Hindlimb muscle (tissue), 1 donor: ENCODE results near the gene SCUBE1. TPM values are rescaled to one million over a fixed set of nuclear protein-coding genes. Genes with fewer than 3 reads are reported as not detected.
A peak's percentile ranks its signal among the peaks of the same experiment; 100 is the strongest.

Experiments used
- DNase-seq: peaks from one replicate; pipeline ENCODE4 v3.0.0-alpha.2; 2013
- polyA plus RNA-seq: library from polyadenylated mRNA; unstranded; fragments of 120-200 nt; gene quantifications from one replicate; pipeline ENCODE4 v1.2.1, GENCODE V29; 2013; ENCODE audit not compliant: insufficient read length

Gene SCUBE1
- polyA plus RNA-seq, 1 donor = 0.10 TPM

DNA sequence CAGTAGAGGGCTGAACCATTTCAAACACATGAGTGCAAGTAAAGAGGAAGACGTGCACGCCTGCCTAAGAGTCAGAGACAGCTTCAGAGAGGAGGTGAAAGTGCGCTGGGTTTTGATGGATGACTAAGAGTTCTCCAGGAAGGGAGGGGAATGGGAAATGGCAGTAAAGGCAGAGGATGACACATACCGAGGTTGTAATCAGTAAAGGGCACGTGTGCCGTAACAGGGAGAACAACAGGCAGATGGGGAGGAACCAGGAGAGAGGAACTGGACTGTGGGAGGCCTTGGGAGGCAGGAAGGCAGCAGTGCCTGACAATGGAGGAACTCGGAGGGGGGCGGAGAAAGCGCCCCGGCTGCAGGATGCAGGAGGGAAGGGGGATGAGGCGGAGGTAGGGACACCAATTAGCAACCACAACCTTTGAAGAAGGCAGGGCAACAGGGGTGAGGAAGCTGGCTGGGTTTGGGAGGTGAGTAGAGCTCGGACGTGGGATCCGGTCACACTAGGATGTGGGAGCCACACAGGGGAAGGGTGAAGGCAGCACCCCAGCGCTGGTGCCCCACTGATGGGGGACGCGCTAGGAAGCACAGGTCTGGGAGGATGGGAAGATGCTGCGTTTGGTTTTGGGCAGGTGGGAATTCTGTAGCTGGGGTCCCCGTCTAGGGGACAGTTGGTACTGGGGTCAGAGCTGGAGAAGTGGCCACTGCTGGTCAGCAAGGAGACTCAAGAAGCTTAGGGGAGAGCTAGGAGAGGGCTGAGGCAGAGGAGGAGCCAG is 67.4 kb downstream of the SCUBE1 start:
- DNase-seq = no peak

DNA sequence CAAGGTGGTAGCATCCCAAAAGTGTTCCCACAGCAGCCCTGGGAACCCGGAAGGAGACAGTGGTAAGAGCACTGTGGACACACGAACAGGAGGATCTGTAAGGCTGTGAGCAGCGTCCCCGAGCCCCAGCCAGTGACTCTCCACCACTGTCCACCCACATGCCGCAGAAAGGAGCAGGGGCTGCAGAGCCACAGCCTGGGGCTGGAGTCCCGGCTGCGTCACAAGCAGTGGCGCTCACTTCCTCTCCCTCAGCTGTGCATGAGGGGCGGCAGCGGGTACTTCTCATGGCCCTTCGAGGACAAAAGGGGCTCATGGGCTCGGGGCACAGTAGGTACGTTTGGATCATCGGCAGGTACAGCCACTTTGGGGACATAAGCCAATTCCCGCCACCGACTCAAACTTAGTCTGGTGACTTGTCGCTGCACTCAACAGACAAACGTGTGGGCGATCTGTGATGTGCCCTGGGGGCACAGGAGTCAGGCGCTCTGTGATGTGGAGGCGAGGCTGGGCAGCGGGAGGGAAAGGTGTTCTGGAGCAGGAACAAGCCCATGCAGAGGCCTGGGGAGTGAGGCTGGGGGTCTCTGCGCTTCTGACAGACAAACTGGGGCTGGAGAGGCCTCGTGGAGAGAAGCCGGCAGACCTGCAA is 68.5 kb downstream of the SCUBE1 start:
- no peak for DNase-seq

DNA sequence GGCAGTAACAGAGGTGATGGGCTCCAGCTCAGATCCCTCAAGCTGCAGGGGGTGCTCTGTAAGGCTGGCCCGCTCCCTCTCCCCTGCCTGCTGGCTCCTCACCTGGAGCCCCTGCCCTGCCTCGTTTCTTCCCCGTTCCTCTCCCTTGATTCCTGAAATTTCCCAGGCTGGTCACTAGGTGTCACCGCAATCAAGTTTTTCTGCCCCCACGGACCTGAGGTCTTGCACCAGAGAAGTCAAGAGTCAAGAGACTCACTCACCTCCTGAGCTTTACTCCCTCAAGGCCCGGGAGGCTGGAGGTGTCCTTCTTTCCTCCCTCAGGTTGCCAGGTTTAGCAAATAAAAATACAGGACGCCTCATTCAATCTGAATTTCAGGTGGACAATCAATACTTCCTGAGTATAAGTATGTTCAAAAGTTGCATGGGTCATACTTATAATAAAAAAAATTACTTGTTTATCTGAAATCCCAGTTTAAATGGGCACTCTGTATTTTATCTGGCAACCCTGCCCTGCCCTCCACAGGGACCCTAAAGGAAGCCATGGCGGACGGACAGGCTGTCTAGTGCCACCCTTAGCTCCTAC is 69.2 kb downstream of the SCUBE1 start:
- DNase-seq = peak; percentile 62

DNA sequence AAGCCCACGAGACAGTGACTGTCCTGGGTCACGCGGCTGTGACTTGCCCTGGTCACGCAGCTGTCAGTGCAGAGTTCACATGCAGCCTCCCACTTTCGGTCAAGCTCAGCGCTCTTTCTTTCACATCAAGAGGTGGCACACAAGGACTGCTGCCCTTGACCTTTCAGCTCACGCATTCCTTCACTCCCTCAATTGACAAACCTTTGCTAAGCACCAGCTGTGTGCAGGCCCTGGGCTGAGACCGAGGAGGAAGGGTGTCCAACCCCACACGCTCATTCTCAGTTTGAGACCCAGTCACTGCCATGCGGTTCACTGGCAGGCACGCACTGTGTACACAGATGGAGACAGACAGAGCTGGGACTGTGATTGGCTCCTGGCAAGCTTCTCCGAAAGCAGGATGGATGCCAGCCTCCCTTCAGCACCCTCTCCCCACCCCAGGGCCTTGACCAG is 70.3 kb downstream of the SCUBE1 start:
- no peak for DNase-seq

DNA sequence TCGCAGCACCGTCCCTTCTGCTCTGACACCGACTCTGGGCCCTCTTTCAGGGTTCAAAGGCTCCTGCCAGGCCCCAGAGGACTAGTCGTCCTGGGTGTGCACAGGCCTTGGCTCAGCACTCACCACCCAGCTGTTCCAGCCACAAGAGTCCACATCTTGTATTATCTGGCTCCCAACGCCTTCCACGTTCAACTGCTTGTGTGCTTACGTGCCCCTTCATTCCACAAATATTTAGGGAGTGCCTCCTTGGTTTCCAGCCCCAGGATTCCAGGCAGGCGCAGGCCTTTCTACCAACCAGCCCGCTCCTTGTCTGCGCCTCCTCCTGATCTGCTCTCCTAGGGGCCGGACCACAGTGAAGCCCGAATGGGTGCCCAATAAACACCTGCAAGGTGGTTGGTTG is 70.9 kb downstream of the SCUBE1 start:
- no peak for DNase-seq

DNA sequence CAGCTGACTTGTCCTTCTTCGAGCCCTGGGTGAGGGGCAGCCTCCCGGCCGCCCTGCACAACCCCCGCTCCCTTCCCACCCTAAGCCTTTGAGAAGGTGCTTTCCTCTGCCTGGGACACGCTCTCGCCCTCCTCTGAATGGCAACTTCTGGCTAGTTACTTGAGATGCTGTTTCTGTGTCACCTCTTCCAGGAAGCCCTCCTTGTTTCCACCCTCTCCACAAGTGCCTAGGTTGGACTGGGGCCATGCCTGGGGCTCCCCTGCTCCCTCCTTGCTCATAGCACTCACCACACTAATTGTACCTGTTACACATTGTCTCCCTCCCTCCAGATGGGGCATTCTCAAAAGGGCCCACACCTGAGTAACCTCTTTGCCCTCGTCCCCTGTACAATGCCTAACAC is 72.2 kb downstream of the SCUBE1 start:
- DNase-seq = no peak

DNA sequence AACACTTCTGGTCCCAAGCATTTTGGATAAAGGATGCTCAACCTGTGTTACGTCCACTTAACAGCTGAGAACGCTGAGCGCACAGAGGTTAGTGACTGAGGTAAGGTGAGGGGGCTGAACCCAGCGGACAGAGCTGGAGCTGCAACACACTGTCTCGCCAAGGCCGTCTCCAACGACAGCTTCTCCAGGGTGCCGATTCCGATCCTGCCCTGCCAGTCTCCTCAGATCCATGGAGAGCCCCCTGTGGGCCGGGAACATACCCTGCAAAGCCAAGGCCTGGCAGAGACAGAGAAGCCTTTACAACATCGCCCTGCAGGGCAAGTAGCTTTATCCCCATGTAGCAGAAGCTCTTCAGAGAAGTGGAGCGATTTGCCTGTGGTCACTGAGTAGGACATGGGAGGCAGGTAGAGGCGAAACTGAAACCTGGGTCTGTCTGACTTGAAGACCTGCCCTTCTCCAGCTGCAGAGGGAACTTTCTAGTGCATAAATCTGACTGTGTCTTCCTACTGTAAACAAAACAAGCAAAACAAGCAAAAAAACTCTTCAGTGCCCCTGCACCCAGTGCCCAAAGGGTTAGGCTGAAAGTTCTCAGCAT is 72.8 kb downstream of the SCUBE1 start:
- DNase-seq = no peak

DNA sequence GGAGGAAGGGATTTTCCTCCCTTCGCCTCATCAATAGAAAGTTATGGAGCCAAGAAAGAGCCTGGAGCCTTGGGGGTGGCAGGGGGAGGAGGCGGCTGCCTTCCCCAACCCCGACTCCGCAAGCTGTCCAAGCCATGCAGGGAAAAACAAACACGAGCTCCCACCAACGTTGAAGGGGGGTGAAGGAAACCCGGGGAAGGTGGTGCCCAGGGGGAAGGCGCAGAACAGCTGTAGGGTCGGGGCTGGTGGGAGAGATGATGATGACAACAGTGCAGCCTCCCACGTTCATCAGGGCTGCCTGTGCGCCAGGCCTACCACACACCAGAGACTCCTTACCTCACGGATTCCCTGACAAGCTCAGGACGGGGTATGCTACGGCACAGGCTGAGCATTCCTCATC is 73.5 kb downstream of the SCUBE1 start:
- no peak for DNase-seq

DNA sequence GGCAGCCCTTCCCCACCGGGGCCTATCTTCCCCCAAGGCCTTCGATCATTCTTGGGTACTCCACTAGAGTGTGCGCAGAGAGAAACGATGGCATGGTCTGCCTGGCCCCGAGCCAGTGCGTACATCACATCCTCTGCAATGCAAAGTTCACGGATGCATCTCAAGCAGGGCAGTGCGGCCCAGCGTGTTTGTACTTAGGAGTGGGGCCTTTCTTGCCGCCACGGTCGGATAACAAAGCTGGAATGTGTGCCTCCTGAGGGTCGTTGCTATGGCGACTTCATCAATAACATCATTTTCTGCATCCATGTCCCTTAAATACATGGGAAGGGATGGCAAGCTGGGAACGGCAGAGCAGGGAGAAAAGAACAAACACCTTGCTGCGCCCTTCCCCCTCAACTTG is 73.9 kb downstream of the SCUBE1 start:
- DNase-seq = no peak

DNA sequence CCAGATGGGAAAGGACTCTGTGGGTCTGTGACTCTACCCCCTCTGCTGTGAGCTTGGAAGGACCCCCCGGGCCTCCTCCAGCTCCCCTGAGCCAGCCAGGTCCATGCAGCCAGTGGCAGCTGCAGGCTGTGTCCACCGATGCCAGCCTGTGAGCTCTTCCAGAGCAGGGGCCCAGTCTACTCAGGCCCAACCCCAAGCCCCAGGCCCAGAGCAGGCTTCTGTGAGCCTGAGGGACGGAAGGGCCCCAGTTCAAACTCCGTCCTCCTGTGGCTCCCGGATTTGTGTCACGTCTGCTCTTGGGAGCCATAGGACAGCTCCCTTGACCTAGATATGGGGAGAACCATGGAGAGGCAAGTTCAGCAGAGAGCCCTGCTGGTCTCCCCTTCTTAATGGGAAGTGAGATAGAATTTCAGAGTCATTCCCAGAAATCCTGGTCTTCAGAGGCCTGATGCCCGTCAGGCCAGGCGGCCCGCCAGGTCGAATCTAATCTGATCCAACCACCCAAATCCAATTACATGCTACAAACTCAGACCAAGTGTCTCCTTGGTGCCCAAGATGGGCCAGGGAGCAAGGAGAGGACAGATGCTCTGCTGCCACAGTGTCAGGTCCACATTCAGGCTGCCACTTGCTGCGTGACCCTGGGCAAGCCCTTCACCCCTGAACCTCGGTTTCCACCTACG is 75.1 kb downstream of the SCUBE1 start:
- DNase-seq = no peak

DNA sequence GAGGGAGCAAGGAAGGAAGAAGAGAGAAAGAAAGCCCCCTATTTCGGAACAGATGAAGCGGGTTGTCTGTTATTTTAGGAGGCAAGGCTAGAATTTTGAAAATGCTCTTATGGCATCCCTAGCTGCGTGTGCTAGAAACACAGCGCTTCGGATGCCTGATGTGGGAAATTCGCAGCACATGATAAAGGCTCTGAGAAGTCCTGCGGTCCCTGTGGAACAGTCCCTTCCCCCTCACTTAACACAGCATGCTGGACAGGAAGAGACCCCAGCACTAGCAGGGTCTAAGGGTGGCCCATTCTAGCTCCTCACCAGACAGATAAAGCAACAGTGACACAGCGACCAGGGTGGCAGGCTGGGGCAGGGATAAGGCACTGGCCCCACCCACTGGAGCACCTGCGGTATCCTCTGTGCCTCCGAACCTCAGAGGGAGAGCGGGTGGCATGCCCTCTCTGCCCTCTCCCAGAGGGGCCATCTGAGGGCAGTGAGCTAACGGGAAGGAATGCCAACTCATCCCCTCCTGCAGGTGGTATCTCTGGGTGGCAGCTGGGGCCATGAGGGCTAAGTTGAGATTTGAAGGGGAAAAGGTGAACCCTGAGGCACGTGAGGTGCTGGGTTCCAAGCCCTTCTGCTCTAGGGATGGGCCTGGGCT is 75.7 kb downstream of the SCUBE1 start:
- no peak for DNase-seq

DNA sequence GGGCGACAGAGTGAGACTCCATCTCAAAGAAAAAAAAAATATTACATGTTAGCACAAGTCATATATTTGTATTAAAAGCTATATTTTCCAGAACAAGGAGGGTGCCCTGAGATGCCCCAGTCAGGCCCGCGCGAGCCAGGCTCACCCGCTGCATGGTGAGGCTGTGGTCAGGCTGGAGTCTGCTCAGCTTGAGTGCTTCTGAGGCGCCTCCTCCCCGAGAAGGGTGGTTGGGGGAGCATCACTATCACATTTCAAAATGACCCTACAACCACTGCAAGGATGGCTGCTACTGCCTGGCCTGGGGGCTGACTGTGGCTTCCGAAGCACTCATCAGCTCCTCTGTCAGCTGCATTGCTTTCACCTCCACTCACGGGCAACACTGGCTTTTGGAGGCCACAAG is 77.1 kb downstream of the SCUBE1 start:
- DNase-seq = no peak

DNA sequence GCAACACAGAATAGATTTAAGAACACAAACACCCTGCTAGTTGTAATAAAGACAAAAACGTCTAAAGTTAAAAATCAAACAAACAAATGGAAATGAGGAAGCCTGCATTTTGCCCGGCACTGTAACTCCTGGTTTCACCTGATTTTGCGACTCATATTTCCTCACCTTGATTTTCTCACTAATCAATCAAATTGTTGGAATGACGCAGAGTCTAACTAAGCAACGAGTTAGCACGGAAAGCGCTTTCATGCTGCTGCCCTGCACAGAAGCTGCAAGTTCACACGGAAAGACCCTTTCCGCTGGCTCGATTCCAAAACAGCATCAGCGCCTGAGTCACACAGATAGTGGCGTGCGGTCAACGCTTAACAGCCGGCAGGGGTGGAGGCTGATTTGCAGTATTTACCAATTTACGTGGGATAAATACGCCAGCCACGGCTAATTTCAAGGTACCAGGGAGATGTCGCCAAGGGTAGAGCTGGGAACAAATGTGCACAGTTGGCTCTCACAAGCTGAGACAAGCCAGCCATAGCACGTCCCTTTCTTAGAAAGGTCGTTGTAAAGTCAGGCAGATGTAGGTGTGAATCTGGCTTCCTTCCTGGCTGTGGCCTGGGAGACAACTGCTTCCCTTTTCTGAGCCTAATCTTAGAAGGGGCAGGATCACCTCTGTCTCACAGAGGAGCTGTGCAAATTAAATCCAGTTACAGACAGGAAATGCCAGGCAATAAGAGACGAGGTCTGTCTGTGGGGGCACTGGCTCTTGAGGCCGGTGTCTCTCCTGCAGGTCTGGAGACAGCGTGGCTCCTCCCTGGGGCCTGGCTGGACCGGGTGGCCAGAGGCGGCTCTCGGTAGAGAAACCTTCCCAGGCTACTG is 79.3 kb downstream of the SCUBE1 start:
- peak; percentile 56 for DNase-seq

DNA sequence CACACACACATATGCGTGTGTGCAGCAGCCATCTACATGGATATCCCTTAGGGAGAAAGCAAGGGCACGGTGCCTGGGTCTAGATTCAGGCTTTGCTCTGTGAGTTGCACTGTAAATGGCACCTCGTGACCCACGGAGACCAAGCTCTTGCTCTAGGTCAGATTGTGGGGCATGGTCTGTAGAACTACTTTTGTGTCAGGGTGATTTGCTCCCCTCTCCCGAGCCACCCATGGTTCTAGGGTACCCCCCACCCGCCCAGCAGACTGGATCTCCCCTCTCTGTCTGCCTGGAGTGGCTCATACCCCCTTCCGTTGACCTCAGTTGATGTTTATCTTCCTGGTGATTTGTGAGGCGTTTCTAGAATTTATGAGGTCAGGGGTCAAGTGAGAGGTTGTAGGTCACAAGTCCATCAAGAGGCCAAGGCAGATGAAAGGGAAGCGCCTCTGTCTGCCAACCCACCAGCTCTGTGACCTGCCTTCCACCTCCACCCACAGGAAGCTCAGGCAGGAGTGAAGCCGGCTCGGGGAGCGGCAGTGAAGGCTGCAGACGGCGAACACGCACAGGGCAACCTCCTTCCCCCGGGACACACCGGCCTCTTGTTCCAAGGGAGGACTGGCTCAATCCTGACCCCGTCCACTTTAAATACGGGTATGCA is 80.1 kb downstream of the SCUBE1 start:
- no peak for DNase-seq

DNA sequence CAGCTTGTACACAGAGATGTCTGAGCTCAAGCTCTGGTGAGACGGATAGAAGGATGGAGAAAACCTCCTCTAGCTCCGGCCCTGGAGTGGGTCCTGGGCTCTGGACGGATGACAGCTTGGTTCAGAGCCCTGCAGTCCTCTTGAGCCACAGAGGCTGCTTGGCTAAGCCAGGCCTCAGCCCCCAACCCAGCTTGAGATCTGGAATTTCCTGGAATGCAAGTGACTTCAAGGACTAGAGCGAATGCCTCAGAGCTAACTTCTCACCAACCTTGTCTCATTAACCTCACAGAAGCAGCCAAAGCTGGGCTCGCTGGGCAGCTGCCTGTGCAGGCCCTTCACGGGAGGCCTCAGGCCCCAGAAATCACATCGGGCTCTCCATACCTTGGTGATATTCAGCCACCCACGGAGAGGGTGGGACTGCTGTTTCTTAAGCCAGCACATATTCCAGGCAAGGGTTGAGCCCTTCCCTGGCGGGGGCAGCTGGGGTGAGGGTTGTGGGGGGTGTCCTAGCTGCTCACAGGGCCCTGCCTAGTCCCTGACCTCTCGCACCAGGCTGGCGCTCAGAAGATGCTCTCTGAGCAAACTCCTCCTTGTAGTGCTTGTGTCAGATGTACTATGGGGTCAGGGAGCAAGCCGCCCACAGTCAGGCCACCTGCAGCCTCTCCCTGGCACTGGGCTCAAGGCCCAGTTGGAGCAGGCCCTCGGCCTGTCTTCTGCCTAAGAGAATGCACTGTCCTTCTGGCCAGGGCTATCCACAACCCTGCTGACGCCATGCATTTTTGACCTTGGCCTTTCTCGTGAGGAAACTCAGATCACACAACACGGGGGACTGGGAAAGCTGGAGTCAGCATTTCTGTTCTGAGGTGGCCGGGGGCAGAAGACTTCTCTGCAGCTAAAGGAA is 82.6 kb downstream of the SCUBE1 start:
- no peak for DNase-seq

DNA sequence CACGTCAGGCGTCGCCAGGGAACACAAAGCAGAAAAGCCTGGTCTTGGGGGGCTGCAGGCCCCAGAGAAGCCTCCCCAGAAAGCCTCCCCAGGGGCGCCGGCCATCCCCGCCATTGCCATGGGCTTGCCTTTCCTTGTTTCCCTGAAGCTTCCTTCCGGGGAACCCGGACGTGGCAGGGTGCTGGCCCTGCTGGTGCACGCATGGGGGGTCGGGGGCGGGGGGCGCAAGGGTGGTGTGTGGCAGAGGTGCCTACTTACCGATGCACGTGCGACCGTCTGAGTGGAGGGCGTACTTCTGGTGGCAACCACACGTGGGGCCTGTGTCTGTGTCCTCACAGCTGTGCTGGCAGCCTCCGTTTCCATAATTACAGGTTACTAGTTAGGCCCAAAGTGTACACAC is 85.2 kb downstream of the SCUBE1 start:
- no peak for DNase-seq

DNA sequence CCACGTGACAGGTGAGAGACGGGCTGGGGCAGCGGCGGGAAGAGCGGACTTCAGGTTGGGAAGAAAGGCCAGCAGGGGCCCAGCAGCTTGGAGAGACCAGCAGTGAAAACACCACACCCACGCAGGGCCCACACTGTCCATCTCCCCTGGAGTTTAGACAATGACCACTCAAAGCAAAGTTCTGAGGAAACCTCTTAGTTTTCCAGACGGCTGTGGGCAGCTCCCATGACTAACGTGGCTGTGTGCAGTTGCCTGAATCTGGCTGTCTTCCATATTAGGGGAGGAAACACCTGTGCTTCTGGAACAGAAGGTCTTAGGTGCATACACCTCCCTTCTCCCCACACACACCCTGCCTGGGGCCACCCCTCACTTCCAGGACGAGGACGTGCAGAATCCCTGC is 85.6 kb downstream of the SCUBE1 start:
- DNase-seq = no peak

DNA sequence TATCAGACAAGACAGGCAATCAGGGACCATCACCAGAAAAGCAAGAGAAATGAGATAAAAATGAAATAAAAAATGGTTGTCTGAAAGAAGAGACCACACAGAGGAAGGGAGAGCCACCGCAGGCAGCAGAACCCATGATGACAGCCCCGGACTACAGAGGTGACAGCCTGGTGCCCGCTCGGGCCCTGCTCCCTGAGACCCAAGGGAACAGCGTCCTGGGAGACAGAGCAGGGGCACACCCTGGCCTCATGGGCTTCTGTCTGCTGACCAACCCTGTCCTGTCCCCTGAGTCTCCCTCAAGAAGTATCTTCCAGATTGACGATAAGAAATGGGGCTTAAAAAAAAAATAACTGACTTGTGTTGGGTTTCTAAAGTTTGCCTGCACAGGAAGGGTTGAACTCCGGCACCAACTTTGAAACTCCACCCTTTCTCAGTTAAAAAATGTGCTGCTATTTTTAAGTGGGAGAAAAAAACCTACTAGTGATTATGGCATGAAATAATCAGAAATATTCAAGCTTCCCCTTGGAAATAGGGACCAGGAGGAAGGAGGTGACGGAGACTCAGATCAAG is 86.1 kb downstream of the SCUBE1 start:
- no peak for DNase-seq

DNA sequence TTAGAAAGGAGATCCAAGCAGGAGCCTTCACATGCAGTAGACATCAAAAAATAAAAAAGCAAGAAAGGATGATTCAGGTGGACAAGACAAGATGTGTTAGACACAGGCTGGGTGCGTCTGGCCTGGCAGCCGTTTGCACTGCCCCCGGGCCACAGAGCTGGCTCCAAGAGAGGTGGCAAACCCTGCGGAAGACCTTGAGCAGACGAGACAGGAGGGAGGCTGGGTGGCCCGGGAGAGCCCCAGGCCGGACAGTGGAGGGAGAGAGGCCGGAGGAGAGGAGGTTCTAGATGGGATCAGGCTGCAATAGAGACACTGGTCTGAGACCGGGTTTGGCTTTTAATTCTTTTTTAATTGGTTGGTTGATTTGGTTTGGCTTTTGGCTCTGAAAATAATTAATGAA is 86.6 kb downstream of the SCUBE1 start:
- no peak for DNase-seq
